Hematopoietic multipotent progenitor cell treated with erythropoietin and hydrocortisone succinate and interleukin-3 and kit ligand, for 17 days (in vitro differentiated cells): ENCODE measurements around the gene A2ML1.
"Not testable (repeated sequence)": the region's sequence is repeated elsewhere in the genome, so short reads cannot be mapped to it uniquely, and the experiment has no call there.

ENCODE experiments used
- DNase-seq: peaks from one replicate; pipeline ENCODE4 v3.0.0-alpha.2; 2015; ENCODE audit warnings: low spot score

Gene A2ML1

GRCh38 chr12:8822298-8822697 is at the start of gene A2ML1:
Gene A2ML1 (plus strand): TSS chr12:8822621. CDS start chr12:8822652, 31 bp downstream.
- DNase-seq = no peak

DNA sequence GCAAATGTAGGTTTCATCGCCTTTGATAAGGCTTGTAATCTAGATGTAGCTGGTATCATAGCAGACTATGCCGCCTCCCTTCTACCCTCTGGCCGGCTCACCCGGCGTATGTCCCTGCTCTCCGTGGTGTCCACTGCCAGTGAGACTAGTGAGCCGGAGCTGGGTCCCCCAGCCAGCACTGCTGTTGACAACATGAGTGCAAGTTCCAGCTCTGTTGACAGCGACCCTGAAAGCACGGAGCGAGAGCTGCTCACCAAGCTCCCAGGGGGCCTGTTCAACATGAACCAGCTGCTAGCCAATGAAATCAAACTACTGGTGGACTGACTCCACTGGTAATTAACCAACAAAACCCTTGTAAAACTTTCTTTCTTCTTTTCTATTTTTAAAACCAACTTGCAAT is 49.0 kb upstream of the A2ML1 start:
- DNase-seq = no peak

DNA sequence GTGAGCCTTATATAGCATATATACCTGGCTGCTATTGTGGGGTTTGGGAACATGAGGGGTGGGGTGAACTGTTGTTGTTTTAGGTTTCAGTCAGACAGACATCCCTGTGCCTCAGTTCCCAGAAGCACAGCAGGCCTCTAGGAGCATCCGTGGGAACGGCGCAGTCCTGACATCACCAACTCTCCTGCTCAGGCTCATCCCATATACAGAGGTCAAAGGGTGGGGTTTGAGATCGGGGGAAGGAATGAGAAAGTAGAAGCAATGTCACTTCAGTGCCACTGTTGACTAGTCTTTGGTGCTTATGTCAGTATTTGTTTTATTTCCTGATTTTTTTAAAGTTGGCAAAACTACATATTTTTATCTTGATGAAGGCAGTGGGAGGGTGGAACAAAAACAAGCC is 43.1 kb upstream of the A2ML1 start:
- peak; percentile 41 for DNase-seq

DNA sequence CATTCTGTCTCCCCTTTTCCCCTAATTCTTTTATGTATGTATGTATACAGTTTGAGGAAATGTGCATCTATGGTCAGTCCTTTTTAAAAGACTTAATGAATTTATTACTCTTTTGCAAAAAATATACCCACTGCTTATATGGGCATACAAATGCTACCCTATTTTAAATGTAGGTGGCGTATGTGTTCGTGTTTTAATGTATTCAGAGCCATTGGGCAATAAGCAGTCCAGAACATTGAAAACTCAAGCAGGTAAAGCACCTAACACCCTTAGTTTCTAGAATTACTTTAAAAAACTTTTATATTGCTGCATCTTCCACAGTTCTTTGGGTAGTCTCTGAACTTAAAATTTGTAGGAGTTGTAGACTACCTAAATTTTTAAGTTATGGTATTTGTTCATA is 42.6 kb upstream of the A2ML1 start:
- peak; percentile 70 for DNase-seq

DNA sequence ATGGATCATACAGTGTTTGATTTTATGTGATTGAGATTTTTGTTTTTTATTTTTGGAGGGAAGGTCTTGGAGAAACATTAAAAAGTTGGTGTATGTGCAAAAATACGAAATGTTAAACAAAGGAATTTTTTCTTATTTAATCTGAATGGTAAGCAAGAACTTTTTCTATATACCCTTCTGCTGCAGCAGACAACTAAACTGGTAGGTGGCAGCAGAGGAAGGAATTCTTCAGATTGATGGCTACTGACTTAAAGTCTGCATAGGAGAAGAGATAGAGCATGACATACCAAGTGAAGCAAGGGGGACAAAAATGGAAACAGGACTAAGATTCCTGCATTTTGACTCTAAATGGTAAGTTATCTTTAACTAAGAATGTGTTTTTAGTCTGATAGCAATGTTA is 42.0 kb upstream of the A2ML1 start:
- DNase-seq = peak; percentile 83

DNA sequence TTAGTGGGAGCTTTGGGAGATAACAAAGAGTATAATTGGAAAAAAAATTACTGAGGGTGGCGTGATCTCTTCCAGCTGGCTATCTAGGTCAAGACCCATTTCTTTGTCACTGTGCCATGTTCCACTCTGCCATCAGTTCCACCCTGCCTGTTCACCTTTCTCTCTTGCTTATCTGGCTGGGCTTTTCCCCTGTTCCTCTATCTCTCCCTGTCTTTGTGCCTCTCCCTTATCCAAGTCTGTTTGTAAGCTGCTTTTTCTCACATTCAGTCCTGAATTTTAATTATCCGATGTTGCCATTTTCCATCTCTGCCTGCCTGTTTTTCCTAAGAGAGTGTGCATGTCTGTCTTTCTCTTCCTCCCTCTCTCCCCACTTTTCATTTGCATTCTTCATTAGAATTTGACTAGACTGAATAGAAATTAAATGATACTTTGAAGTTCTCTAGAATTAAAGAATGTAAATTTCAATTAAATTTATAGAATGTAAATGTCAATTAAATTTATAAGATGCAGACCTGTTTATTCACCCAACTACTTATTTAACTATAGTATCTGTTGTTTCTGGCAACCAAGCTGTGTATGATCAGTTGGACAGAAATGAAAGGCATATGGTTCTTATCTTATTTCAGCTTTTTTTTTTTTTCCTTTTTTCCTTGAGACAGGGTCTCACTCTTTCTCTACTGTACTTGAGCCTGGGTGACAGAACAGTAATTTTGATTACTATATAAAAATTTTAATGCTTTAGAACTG is 40.9 kb upstream of the A2ML1 start:
- peak; percentile 67 for DNase-seq

DNA sequence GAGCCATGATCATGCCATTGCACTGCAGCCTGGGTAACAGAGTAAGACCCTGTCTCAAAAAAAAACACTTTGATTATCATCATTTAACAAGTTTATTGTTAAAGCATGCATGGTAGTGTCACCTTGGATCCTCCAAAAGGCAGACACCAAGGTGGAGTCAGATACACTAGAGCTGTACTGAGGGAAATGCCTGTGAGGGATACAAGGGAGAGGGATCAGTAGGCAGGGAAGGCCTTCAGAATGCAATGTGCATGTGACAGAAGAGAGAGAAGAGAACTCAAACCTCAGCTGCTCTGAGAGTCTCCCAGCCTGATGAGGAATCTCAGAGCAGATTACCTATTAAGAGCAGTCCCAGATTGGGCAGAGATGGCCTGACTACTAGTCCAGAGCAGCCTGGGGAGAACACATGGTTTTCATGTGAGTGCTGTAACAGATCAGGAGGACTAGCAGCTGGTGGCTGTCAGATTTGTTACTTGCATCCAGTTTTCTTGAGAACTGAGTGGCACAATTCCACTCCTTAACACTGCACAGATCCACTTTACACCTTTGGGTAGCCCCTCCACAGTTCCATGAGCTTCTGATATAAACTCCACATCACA is 38.0 kb upstream of the A2ML1 start:
- no peak for DNase-seq

DNA sequence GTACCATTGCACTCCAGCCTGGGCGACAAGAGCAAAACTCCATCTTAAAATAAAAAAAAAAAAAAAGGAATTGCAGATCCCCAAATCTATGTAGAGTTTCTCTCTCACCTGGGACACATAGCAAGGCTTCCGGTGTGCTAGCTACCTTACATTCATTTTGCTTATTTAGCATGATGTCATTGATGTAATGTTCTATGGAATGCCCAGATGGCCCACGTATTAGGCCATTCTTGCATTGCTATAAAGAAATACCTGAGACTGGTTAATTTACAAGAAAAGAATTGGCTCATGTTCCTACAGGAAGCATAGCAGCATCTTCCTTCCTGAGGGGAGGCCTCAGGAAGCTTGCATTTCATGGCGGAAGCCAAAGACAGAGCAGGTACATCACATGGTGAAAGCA is 36.9 kb upstream of the A2ML1 start:
- no peak for DNase-seq

- not testable (repeated sequence) for DNase-seq
Measured at GRCh38 chr12:8787206-8787605, 35.2 kb upstream of the A2ML1 start.

- not testable (repeated sequence) for DNase-seq
Measured at GRCh38 chr12:8788706-8789105, 33.7 kb upstream of the A2ML1 start.

DNA sequence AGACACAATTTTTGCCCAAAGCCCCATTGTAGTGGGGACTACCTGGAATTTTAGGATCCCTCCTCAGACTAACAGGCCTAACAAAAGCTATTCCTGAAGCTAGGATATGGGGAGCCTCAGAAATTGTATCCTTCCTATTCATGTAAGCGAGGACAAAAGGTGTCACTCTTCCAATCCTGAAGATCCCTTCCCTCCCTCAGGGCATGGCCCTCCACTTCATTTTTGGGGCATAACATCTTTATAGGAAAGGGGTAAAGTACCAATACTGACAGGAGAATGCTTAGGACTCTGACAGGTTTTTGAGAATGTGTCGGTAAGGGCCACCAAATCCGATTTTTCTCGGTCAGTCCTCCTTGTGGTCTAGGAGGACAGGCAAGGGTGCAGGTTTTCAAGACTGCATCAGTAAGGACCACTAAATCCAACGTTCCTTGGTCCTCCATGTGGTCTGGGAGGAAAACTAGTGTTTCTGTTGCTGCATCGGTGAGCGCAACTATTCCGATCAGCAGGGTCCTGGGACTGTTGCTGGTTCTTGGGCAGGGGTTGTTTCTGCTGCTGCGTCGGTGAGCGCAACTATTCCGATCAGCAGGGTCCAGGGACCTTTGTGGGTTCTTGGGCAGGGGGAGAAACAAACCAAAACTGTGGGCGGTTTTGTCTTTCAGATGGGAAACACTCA is 32.9 kb upstream of the A2ML1 start:
- DNase-seq = not testable (repeated sequence)

GRCh38 chr12:8793226-8793625 is 29.2 kb upstream of the A2ML1 start:
- DNase-seq = not testable (repeated sequence)

GRCh38 chr12:8794611-8795010 is 27.8 kb upstream of the A2ML1 start:
- not testable (repeated sequence) for DNase-seq

GRCh38 chr12:8796831-8797626 is 25.4 kb upstream of the A2ML1 start:
- DNase-seq = no peak

DNA sequence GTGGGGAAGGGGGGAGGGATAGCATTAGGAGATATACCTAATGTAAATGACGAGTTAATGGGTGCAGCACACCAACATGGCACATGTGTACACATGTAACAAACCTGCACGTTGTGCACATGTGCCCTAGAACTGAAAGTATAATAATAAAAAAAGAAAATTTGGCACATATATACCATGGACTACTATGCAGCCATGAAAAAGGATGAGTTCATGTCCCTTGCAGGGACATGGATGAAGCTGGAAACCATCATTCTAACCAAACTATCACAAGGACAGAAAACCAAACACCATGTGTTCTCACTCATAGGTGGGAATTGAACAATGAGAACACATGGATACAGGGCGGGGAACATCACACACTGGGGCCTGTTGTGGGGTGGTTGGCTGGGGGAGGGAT is 21.2 kb upstream of the A2ML1 start:
- DNase-seq = not testable (repeated sequence)

- not testable (repeated sequence) for DNase-seq
Measured at GRCh38 chr12:8804833-8805232, 17.6 kb upstream of the A2ML1 start.

- DNase-seq = not testable (repeated sequence)
Measured at GRCh38 chr12:8805487-8805886, 16.9 kb upstream of the A2ML1 start.

DNA sequence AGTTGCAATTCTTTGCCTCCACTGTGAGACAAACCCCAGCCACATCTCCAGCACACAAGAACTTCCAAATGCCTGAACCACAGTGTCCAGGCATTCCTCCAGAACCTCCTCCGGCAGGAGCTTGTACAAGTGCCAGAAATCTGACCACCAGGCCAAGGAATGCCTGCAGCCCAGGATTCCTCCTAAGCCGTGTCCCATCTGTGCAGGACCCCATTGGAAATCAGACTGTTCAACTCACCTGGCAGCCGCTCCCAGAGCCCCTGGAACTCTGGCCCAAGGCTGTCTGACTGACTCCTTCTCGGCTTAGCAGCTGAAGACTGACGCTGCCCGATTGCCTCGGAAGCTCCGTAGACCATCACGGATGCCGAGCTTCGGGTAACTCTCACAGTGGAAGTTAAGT is 15.3 kb upstream of the A2ML1 start:
- not testable (repeated sequence) for DNase-seq

- not testable (repeated sequence) for DNase-seq
Measured at GRCh38 chr12:8810112-8810511, 12.3 kb upstream of the A2ML1 start.

GRCh38 chr12:8813572-8814357 is 8.7 kb upstream of the A2ML1 start:
- DNase-seq = peak; percentile 49

DNA sequence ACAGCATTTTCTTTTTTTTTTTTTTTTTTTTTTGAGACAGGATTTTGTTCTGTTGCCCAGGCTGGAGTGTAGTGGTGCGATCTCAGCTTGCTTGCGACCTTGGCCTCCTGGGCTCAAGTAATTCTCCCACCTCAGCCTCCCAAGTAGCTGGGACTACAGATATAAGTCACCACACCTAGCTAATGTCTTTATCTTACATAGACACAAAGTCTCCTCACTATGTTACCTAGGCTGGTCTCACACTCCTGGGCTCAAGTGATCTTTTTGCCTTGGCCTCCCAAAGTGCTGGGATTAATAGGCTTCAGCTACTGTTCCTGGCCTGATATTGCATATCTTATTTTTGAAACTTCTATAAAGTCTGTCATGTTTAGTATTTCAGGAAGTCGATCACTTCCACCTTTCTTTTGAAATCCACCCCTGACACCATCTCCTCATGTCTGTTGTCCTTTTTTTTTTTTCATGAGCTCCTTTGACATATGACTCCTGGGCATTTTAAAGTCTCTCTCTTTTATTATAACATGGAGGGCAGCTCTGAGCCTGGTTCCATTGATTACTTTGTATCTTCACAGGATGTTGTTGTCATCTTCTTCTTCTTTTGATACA is 5.9 kb upstream of the A2ML1 start:
- peak; percentile 78 for DNase-seq
